ENCODE results near the gene PIMREG. TPM values are rescaled to one million over a fixed set of nuclear protein-coding genes. Genes with fewer than 3 reads are reported as not detected.

The PIMREG gene
- polyA plus RNA-seq, 1 donor (not counting 4 experiments of a cell fraction or from before 2014, with no cell fraction given): 7.5 TPM

GRCh38 chr17:6428207-6428965 is 15.9 kb upstream of the PIMREG start:
- Histone ChIP-seq H3K27ac (ENCODE audit: control insufficient read depth, insufficient read depth, low read length) (no peak overlapping the region), H3K9me1 (ENCODE audit: control insufficient read depth, extremely low read depth, insufficient read depth, low read length) (no peaks in the 10 kb centered on the region), H3K79me2 (ENCODE audit: control insufficient read depth, insufficient read depth, low read length) (no peaks in the 10 kb centered on the region), H3K4me3 (ENCODE audit: control insufficient read depth in 2 of 3, extremely low read depth in 1 of 3, insufficient read depth in 2 of 3, low read depth in 1 of 3, low read length in 3 of 3) (no peak overlapping the region), H4K20me1 (ENCODE audit: control insufficient read depth, extremely low read depth, insufficient read depth, low read length) (no peaks in the 10 kb centered on the region), H3K9me3 (ENCODE audit: control insufficient read depth, low read depth, low read length) (no peaks in the 10 kb centered on the region), H3K36me3 (ENCODE audit: control insufficient read depth in 2 of 2, extremely low read depth in 1 of 2, insufficient read depth in 2 of 2, low read length in 2 of 2) (no peaks in the 10 kb centered on the region), H2AFZ (ENCODE audit: control insufficient read depth, low read length) (no peak overlapping the region), H3K4me2 (ENCODE audit: control insufficient read depth, extremely low read depth, insufficient read depth, low read depth, low read length) (no peak overlapping the region), H3K27me3 (ENCODE audit: control insufficient read depth, extremely low read depth, insufficient read depth, low read length) (peaks cover 3% of the 10 kb centered on the region), H3K9ac (ENCODE audit: control insufficient read depth, extremely low read depth, insufficient read depth, low read length) (no peak overlapping the region), H3K4me1 (ENCODE audit: control insufficient read depth, extremely low read depth, insufficient read depth, low read length) (no peaks in the 10 kb centered on the region)
- no peak for DNase-seq (ENCODE audit: low read depth, low spot score)
- FAIRE-seq: no peak
- no peak for TF ChIP-seq CTCF (optimal IDR thresholded peaks at IDR 0.05 in 1 of 3, IDR thresholded peaks at IDR 0.05 in 1 of 3, conservative IDR thresholded peaks at IDR 0.05 in 1 of 3; ENCODE audit: extremely low read depth in 1 of 3, insufficient read depth in 2 of 3, low read length in 3 of 3)
- no peak for TF ChIP-seq EZH2 (IDR thresholded peaks at IDR 0.05; ENCODE audit: low read length)
- dilution Hi-C loops (cut with MboI; ENCODE audit: extremely low pct_ligation_motif_present, low sequenced_read_pairs): no loop called here

DNA sequence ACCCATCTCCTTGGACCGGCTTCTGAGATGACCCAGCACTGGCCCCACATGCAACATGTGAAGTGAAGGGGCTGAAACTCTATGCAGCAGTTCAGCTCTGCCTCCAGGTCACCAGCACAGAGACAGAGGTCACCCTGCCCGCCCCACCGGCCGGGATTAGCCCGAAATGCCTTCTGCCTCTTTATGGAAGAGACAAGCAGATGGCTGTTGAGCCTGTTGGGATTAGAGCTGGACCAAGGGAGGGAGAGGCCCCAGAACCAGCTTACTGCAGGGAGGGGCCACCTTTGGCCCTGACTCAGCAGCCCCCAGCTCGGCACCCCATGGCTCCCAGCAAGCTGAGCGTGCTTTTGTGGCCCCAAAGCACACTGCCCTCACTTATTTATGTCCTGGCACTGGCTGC is 15.0 kb upstream of the PIMREG start:
- no peaks in the 10 kb centered on the region for H3K36me3 ChIP-seq (ENCODE audit: control insufficient read depth in 2 of 2, extremely low read depth in 1 of 2, insufficient read depth in 2 of 2, low read length in 2 of 2)
- no peaks in the 10 kb centered on the region for H3K27me3 ChIP-seq (ENCODE audit: control insufficient read depth, extremely low read depth, insufficient read depth, low read length)
- H3K79me2 ChIP-seq (ENCODE audit: control insufficient read depth, insufficient read depth, low read length): no peaks in the 10 kb centered on the region
- no peak overlapping the region for H2AFZ ChIP-seq (ENCODE audit: control insufficient read depth, low read length)
- no peaks in the 10 kb centered on the region for H3K9me3 ChIP-seq (ENCODE audit: control insufficient read depth, low read depth, low read length)
- dilution Hi-C loops (cut with MboI; ENCODE audit: extremely low pct_ligation_motif_present, low sequenced_read_pairs): no loop called here
- no peaks in the 10 kb centered on the region for H4K20me1 ChIP-seq (ENCODE audit: control insufficient read depth, extremely low read depth, insufficient read depth, low read length)
- no peak overlapping the region for H3K9ac ChIP-seq (ENCODE audit: control insufficient read depth, extremely low read depth, insufficient read depth, low read length)
- H3K4me1 ChIP-seq (ENCODE audit: control insufficient read depth, extremely low read depth, insufficient read depth, low read length): no peaks in the 10 kb centered on the region
- FAIRE-seq: no peak
- TF ChIP-seq EZH2 (IDR thresholded peaks at IDR 0.05; ENCODE audit: low read length) (no peak), CTCF (optimal IDR thresholded peaks at IDR 0.05 in 1 of 3, IDR thresholded peaks at IDR 0.05 in 1 of 3, conservative IDR thresholded peaks at IDR 0.05 in 1 of 3; ENCODE audit: extremely low read depth in 1 of 3, insufficient read depth in 2 of 3, low read length in 3 of 3) (no peak)
- H3K4me2 ChIP-seq (ENCODE audit: control insufficient read depth, extremely low read depth, insufficient read depth, low read depth, low read length): no peak overlapping the region
- DNase-seq (ENCODE audit: low read depth, low spot score): no peak
- no peak overlapping the region for H3K4me3 ChIP-seq (ENCODE audit: control insufficient read depth in 2 of 3, extremely low read depth in 1 of 3, insufficient read depth in 2 of 3, low read depth in 1 of 3, low read length in 3 of 3)
- no peaks in the 10 kb centered on the region for H3K9me1 ChIP-seq (ENCODE audit: control insufficient read depth, extremely low read depth, insufficient read depth, low read length)
- H3K27ac ChIP-seq (ENCODE audit: control insufficient read depth, insufficient read depth, low read length): no peak overlapping the region
